ENCODE measurements around the gene PIEZO2.

PIEZO2 gene

DNA sequence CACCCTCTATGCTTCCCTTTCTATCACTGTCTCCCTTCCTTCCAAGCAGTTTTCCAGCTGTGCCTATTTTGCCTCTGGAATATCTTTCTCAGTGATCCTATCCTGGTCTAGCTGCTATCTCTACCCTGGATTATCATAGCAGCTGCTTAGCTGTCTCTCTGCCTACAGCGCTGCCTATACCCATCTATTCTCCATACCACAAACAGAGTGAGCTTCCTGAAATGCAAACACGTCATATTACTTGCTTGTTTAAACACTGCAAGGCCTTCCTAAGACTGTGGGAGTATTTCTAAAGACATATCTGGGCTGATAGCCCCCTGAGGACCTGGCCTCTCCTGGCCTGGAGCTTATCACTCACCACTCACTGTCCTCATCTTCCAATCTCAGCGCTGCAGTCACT lies 403.4 kb downstream of the PIEZO2 start:
- DNase-seq (ENCODE audit: low read depth in 2 of 2) = no peak

DNA sequence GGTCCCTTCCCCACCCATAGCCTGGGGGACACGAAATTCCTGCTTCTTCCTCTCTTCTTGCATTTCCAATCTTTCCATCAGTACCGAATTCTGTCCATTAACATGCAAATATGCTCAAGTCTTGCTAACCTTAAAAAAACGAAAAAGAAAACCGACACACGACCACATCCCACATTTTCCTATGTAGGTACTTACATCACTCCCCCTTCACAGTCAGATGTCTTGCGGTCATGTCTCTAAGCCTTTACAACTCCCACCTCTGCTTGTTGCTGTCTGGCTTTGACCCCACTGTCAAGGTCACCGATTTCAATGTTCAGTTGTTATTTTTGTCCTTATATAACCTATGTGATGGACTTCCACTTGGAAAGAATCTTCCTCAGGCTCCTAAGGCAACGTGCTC lies 404.1 kb downstream of the PIEZO2 start:
- DNase-seq (ENCODE audit: low read depth in 2 of 2) = no peak

DNA sequence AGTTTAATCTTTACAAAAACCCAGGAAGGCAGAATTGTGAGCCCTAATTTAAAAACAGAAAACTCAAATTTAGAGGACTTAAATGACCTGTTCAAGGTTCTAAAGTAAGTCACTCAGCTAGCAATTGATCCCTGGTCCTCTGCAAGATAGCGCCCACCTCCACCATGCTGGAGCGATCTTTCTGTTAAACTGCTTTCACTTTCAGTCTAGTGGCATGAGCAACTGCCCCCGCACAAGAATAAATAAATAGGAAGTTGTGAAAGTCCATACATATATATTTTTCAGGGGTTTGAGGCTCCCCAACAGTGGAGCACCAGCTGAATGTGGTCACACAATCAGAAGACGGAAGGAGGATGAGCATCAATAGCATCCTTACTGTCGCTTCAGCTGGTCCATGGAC lies 405.6 kb downstream of the PIEZO2 start:
- DNase-seq (ENCODE audit: low read depth in 2 of 2) = no peak

GRCh38 chr18:10739152-10739551 lies 410.2 kb downstream of the PIEZO2 start:
- DNase-seq (ENCODE audit: low read depth in 2 of 2) = no peak

GRCh38 chr18:10736984-10737383 lies 412.4 kb downstream of the PIEZO2 start:
- no peak for DNase-seq (ENCODE audit: low read depth in 2 of 2)

- DNase-seq (ENCODE audit: low read depth in 2 of 2) = no peak
These were observed 416.4 kb downstream of the PIEZO2 start for GRCh38 chr18:10732990-10733389.

DNA sequence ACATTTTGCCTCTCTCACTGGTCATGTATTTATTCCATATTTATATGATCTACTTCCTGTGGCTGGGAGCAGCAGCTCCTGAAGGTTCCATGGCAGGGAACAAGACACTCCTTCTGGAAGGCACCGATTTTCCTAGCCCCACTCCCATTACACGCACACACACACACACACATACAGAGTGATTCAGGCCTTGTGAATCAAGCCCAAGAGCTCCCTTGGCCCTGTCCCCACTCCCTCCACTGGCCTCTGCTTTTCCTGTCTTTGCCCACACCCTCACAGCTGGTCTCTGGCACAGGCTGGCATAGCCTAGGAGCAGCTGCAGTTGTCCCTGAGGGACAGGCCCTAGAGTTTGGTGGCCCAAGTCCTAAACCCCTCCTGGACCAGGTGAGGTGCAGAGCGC lies 421.9 kb downstream of the PIEZO2 start:
- no peak for DNase-seq (ENCODE audit: low read depth in 2 of 2)

GRCh38 chr18:10726198-10727068 lies 422.9 kb downstream of the PIEZO2 start:
- DNase-seq (ENCODE audit: low read depth in 2 of 2) = no peak

GRCh38 chr18:10724666-10725065 lies 424.7 kb downstream of the PIEZO2 start:
- no peak for DNase-seq (ENCODE audit: low read depth in 2 of 2)

DNA sequence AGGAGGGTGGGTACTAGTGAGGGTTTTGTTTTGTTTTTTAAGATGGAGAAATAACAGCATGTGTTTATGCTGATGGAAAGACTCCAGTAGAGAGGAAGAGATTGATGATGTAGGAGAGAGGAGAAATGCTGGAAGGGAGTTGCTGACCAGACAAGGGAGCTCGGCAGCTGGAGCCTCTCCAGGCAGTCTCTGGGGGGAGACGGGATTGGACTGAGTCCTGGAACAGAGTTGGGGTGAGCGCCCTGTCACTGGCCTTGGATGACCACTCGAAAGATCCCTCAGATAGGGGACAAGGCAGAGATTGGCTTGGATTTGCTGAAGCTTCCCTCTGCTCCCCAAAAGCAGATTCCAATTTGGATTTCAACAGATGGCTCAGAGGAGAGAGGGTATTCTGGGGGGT lies 425.9 kb downstream of the PIEZO2 start:
- DNase-seq (ENCODE audit: low read depth in 2 of 2) = no peak

DNA sequence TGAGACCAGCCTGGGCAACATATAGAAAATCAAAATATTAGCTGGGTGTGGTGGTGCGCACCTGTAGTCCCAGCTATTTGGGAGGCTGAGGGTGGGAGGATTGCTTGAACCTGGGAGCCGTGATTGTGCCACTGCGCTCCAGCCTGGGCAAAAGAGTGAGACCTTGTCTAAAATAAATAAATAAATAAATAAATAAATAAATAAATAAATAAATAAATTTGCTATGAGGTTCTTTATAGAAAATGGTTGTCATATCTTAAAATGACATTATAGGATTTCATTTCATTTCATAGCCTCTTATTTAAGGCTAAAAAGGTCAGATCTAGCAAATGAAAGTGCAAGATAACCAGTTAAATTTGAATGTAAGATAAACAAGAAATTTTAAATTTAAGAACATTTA lies 430.6 kb downstream of the PIEZO2 start:
- DNase-seq (ENCODE audit: low read depth in 2 of 2) = no peak

GRCh38 chr18:10715791-10716190 lies 433.6 kb downstream of the PIEZO2 start:
- DNase-seq (ENCODE audit: low read depth in 2 of 2) = no peak

DNA sequence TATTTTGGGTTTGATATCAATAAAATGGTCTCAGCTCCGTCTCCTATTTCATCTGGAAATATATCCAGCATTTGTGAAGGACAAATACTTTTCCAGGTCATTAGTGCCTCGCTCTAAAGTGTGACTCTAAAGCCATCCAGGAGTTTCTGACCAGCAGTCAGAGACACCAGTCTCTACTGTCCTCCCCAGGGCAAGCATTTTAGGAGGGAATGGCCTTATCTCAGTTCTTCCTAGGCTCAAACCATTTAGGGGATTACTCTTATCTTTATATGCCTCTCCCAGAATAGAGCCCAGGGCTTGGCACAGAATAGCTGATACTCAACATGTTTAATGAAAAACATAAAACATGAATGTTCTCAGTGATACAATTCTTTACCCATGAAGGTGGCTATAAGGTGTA lies 436.0 kb downstream of the PIEZO2 start:
- no peak for DNase-seq (ENCODE audit: low read depth in 2 of 2)

DNA sequence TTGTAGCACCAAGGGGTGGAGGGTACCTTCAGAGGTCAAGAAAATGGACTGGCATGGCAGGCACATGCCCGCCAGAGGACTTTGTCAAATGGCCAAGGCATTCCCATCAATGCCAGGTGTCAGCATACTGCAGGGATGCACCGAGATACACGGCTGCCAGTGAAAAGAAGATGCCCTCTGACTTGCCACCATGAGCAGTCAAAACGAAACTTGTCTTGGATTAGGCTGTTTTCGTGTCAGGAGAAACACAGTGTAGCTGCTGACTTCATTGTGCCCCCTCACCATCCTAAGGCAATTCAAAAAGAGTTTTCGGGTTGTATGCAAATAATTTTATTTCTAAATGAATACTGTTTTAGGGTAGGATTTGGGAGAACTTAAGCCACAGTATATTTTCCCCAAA lies 442.1 kb downstream of the PIEZO2 start:
- DNase-seq (ENCODE audit: low read depth in 2 of 2) = no peak

DNA sequence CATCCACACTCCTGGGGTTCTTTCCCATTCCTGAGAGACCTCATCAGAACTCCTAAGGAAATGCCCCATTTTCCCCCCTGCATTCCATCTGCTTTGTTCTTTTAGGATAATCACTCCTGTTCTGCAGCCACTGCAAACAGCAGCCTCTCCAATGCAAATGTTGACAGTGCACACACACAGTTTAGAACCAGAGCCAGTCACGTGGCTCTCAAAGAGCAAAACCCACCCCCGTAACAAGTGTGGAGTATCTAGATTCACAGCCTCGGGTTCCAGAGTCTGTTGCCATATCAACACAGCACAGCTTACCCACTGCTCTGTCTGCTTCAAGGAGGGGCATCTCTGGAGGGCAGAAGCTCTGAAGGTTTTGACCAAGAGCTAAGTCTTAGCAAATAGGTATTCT lies 443.6 kb downstream of the PIEZO2 start:
- DNase-seq (ENCODE audit: low read depth in 2 of 2) = no peak

DNA sequence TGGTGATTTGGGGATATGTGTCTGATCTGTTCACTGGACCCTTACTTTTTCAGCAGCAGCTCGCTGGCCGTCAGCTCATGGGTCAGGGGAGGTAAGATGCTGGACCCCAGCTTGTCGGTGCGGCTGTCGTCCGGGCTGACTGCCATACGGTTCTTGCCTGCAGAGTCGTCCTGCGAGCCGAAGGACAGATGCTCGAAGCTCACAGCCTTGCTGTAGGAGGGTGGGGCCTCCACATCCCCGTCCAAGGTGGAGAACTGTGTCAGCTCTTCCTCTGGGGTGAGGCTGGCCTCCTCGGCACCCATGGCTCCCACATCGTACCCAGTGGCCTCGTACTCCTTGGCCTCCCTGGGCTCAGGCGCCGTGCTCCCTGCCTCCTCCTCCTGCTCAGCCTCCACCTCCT lies 444.1 kb downstream of the PIEZO2 start:
- DNase-seq (ENCODE audit: low read depth in 2 of 2) = no peak

- no peak for DNase-seq (ENCODE audit: low read depth in 2 of 2)
These were observed 447.2 kb downstream of the PIEZO2 start for GRCh38 chr18:10702206-10702605.

- no peak for DNase-seq (ENCODE audit: low read depth in 2 of 2)
These were observed 459.0 kb downstream of the PIEZO2 start for GRCh38 chr18:10690366-10690765.

DNA sequence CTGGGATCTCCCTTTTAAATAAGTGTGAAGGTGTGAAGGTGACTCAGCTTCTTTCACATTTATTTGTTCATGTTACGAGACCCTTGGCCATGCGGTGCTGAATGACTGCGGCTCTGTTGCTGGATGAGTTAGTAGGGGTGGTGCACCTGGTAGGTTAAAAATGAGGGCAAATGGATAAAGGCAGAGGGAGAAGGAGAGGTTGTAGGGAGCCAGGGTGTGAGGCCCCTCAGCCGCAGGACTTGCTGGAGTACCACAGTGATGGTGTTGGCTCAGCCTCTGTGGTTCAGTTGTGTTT lies 459.4 kb downstream of the PIEZO2 start:
- no peak for DNase-seq (ENCODE audit: low read depth in 2 of 2)

GRCh38 chr18:10689236-10690034 lies 459.9 kb downstream of the PIEZO2 start:
- DNase-seq (ENCODE audit: low read depth in 2 of 2) = no peak

- no peak for DNase-seq (ENCODE audit: low read depth in 2 of 2)
These were observed 460.6 kb downstream of the PIEZO2 start for GRCh38 chr18:10688766-10689165.

DNA sequence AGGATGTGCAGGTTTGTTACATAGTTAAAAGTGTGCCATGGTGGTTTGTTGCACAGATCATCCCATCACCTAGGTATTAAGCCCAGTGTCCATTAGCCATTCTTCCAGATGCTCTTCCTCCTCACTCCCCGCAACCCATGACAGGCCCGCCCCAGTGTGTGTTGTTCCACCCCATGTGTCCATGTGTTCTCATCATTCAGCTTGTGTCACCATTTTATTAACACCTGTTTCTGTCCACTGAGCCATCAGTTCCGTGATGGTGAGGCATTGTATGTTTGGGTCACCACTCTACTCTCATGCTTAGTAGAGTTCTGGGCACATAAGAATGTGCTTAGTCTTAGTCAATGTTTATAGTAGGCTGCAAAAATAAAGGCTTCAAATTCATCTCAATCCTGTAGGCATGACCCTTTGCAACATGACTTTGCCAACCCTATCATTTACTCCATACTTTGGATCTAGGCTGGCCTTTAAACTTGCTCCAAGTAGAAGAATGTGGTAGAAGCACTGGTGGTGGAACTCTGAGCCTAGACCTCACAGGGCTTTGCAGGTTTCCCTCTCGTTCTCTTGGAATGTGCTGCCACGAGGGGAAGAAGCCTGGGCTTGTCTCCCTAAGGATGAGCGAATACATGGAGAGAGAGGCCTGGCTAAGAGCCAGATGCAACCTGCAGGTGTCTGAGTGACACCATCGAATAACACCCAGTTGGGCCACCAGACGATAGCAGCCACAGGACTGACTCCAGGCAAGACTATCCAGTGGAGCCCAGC lies 462.0 kb downstream of the PIEZO2 start:
- no peak for DNase-seq (ENCODE audit: low read depth in 2 of 2)

DNA sequence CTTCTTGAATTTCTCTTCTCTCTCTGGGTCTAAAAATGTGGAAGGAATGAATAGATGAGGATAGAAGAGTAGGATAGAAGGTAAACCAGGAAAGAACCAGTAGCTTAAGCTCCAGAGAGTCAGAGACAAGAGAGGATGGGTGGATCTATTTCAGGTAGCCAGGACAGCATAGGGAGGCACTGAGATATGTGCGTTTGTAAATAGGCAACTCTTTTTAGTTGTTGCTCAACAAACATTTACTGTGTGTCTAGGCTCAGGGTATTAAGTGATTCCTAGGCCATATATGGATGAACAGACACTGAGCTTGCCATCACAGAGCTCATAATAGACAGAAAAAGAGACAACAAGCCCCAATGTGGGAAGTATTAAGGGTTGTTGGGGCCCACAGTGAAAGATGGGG lies 463.1 kb downstream of the PIEZO2 start:
- DNase-seq (ENCODE audit: low read depth in 2 of 2) = no peak

All from stimulated activated CD4-positive, alpha-beta T cell treated with anti-CD3 and anti-CD28 coated beads, Interleukin-1b, Interleukin-23, amount 100 ng/mL, for 4 hours (primary cell).